Bronchial epithelial cell (primary cell): ENCODE results near the gene GPX2. TPM values are rescaled to one million over a fixed set of nuclear protein-coding genes. Genes with fewer than 3 reads are reported as not detected.

Source experiments
- DNase-seq: peaks from one replicate; pipeline ENCODE4 v3.0.0-alpha.2; 2010; ENCODE audit warnings: low read depth
- FAIRE-seq: peaks from 2 replicates; lab custom pipeline; 2011; peaks lifted over from hg19 to GRCh38; lab: Jason Lieb, UNC
- H3K27me3 ChIP-seq: 2 replicates; pipeline ENCODE4 v1.5.1; 2011; ENCODE audit warnings: low read length; ENCODE audit not compliant: control insufficient read depth, insufficient read depth
- H3K36me3 ChIP-seq: 2 replicates; pipeline ENCODE4 v1.5.1; 2011; ENCODE audit warnings: low read length; ENCODE audit not compliant: control insufficient read depth, insufficient read depth
- H3K4me3 ChIP-seq: 2 replicates; pipeline ENCODE4 v1.5.1; 2011; ENCODE audit warnings: mild to moderate bottlenecking, low read depth, low read length, control low read depth
- total RNA-seq: library from RNA; depleted of rRNA; stranded (reverse); fragments of >200 nt; gene quantifications from 2 replicates; pipeline ENCODE4 v1.2.1, GENCODE V29; 2014
- TF ChIP-seq, protein P1 (sequence below): IDR thresholded peaks from 2 replicates; pipeline ENCODE4 v1.5.1; 2011; ENCODE audit warnings: mild to moderate bottlenecking, moderate library complexity, low read length, control low read depth, inconsistent platforms; ENCODE audit not compliant: insufficient read depth, severe bottlenecking

The GPX2 gene
- total RNA-seq, result 1.3 and 5.9 TPM in 2 replicates

DNA sequence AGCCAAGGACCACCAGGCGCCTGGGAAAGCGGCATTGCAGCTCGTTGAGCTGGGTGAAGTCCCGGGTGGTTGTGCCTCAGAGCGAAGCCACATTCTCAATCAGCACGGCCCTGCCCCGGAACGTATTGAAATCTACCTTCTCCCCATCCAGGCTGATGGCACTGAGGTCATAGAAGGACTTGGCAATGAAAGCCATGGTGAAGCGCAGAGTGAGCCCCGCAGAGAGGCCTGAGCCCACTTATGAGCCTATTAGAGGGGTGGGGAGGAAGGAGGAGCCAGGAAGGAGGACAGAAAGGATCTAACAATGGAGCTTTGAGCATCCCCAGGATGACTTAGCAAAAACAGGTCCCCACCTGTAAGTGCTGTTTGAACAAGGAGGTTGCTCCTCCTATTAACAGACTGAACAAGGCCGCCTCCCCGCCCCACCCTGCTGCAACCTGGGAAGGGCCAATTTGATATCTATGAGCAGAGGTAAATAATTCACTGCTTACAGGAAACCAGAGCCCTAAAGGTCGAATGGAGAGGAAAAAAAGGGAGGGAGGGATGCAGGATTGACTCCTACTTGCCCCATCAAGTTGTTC lies at the start of gene GPX2:
Gene GPX2 (minus strand): TSS at position 215 of the 581 bp plus-strand sequence. CDS start 19 bp downstream, at position 196.
- DNase-seq, result peak; percentile 91
- peaks cover 2% of the 10 kb centered on the region for H3K36me3 ChIP-seq
- peak within 1 kb of the TSS; percentile 40 for H3K4me3 ChIP-seq
- FAIRE-seq, result peak; percentile 89
- no peaks in the 10 kb centered on the region for H3K27me3 ChIP-seq
- TF ChIP-seq, protein P1, sequence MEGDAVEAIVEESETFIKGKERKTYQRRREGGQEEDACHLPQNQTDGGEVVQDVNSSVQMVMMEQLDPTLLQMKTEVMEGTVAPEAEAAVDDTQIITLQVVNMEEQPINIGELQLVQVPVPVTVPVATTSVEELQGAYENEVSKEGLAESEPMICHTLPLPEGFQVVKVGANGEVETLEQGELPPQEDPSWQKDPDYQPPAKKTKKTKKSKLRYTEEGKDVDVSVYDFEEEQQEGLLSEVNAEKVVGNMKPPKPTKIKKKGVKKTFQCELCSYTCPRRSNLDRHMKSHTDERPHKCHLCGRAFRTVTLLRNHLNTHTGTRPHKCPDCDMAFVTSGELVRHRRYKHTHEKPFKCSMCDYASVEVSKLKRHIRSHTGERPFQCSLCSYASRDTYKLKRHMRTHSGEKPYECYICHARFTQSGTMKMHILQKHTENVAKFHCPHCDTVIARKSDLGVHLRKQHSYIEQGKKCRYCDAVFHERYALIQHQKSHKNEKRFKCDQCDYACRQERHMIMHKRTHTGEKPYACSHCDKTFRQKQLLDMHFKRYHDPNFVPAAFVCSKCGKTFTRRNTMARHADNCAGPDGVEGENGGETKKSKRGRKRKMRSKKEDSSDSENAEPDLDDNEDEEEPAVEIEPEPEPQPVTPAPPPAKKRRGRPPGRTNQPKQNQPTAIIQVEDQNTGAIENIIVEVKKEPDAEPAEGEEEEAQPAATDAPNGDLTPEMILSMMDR, result no peak

DNA sequence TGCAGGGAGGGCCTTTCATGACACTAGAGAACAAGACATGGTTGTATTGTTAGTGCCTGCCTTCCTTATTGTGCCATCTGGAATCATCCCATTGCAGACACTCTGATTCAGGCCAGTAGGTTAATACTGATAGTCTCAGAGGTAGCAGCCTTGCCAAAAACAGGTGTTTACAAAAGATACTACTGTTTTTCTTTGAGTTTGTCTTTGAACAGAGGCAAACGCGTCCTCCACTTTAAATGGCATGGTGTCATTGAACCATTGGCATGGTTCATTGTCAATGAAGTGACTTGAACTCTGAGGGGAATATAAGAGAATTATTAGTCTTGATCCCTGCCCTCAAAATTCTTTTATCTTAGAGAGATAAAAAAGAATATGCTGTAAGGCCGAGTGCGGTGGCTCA lies 48.4 kb upstream of the GPX2 start:
- H3K4me3 ChIP-seq, result no peak overlapping the region
- H3K36me3 ChIP-seq, result no peaks in the 10 kb centered on the region
- no peaks in the 10 kb centered on the region for H3K27me3 ChIP-seq
- FAIRE-seq (no peak), DNase-seq (no peak)
- TF ChIP-seq, protein P1, result no peak

DNA sequence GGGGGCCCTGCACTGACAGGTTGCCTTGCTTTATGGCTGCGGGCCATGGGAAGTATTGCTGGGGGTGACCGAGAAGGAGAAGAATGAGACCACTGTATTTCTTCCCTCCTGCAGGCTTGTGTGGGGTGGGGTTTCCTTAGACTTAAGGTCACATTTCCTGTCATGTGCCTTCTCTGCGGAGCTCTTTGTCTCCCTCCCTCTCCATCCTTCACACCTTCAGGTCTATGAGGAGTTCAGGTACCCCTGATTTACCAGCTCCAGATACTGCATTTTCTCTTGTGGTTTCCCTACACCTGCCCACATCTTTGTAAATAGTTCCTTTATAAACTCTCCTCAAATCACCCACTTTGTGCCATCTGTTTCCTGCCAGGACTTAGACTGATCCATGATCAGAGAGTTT lies 47.8 kb upstream of the GPX2 start:
- Histone ChIP-seq H3K36me3 (no peaks in the 10 kb centered on the region), H3K27me3 (no peaks in the 10 kb centered on the region), H3K4me3 (no peak overlapping the region)
- DNase-seq (no peak), FAIRE-seq (no peak)
- TF ChIP-seq, protein P1, result no peak

DNA sequence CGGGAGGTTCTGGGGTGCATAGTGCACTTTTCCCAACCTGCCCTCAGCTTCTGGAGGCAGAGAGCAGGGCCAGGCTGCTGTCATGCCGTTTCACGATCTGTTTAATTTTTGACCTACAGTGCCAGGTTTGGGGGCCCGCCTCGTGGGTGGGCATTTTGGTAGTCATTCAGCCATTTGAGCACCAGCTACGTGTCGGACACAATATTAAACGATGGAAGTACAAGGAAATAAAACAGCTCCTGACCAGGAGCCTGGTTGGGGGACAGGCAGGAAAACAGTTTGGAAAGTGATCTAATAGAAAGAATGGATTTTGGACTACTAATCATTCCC lies 44.9 kb upstream of the GPX2 start:
- H3K27me3 ChIP-seq, result no peaks in the 10 kb centered on the region
- H3K4me3 ChIP-seq, result peak overlapping the region; percentile 72
- FAIRE-seq (no peak), DNase-seq (no peak)
- H3K36me3 ChIP-seq, result no peaks in the 10 kb centered on the region
- TF ChIP-seq, protein P1, result no peak

DNA sequence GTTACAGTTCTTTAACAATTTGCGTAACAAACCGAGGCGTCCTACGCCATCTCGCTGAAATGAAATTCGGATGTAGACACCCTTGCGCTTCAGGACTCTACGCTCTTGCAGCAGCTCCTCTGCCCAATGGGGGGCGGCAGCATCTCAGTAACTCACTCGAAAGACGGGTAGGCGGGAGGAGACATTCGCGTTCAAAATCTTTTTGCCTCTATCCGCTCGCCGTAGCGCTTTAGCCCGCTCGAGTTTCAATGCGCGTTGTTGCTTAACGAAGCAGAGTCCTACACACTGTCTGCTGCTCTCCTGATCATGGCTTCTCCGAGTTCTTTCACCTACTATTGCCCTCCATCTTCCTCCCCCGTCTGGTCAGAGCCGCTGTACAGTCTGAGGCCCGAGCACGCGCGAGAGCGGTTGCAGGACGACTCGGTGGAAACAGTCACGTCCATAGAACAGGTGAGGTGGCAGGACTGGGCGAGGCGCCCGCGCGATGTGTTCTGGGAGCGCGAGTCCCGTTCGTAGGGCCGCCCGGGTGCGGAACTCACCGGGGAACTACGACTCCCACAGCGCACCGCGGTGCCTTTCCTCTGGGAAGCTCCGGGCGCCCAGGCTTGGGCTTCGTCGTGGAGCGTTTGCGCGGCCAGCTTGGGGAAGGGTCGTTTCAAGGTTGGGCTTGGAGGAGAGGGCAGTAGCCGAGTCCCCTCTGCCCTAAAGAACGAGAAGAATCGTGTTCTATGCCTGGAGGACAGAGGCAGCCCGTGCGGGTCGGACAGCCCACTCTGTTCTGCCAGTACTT lies 44.3 kb upstream of the GPX2 start, which contains the start of gene FNTB:
Gene FNTB (plus strand): TSS at position 248 of the 790 bp plus-strand sequence. CDS start 59 bp downstream, at position 307.
- DNase-seq (peak; percentile 89), FAIRE-seq (no peak)
- Histone ChIP-seq H3K27me3 (no peaks in the 10 kb centered on the region), H3K36me3 (no peaks in the 10 kb centered on the region), H3K4me3 (peak within 1 kb of the TSS; percentile 72)
- TF ChIP-seq, protein P1, result peak; percentile 83
